Activated CD4-positive, alpha-beta T cell treated with anti-CD3 and anti-CD28 coated beads, Interleukin-2, Interleukin-6, amounts not matched to agents 100 ng/mL and 50 ng/mL, durations not matched to agents 16 hours and 8 hours (primary cell): ENCODE measurements around the gene STRN.
"Not testable (repeated sequence)": the region's sequence is repeated elsewhere in the genome, so short reads cannot be mapped to it uniquely, and the experiment has no call there.

ENCODE experiments used
- DNase-seq: peaks from one replicate; pipeline ENCODE4 v3.0.0-alpha.2; 2020

Gene STRN

DNA sequence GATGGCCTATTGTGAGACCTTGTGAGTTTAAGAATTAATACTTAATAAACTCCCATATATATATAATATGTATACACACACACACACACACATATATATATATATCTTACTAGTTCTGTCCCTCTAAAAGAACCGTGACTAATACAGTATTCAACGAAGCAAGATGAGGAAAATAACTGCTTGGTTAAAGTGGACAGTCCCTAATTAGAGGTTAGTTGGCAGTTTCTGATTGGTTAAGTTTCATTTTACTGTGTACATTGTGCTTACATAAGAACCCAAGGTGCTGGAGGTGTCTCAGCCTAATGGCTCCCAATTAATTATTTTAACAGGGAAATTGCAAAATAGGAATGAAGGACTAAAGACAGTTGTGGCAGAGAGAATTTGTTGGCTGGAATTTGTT lies 132.1 kb downstream of the STRN start:
- no peak for DNase-seq

DNA sequence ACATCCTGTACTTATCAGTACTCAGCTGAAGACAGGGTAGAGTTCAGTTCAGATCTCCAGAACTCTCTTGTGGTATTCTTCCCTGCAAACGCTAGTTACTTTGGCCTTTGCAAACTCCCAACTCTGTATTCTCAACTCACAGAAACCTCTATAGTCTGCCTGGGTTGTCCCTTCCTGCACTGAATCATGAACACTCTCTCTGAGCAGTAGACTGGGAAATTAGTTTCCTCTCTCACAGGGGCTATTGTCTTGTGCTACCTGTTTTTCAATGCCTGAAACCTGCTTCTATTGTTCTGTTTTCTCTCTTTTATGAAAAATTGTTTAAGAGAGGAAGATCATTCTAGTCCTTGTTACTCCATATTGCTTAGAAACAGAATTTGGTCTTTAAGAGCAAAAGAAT lies 135.2 kb downstream of the STRN start:
- DNase-seq = no peak

DNA sequence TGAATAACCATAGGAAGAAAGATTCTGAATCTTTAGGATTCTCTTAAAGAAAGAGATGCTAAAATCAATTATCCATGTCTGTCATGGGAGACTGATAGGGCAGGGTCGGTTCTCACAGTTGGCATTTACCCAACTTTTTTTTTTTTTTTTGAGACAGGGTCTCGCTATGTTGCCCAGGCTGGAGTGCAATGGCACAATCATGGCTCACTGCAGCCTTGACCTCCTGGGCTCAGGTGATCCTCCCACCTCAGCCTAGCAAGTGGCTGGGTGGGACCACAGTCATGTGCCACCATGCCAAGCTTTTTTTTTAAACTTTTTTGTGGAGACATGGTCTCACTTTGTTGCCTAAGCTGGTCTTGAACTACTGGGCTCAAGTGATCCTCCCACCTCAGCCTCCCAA lies 141.7 kb downstream of the STRN start:
- not testable (repeated sequence) for DNase-seq

DNA sequence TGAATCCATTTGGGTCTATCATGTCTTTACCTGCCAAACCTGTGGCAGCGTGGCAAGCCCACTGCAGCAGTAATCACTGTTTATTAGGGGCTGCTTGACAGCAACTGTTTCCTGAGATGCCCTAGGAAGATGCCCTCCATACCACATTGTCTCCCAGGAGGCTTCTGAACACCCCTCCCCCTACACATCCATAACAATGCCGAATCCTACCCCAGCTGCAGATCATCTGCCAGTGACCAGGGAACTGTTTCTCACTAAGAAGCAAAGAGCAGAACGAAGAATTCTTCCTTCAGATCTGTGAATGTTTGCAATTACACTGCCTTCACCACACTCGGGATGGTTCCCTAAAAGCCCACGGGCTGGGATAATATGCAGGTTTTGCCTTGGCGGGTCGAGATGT lies 142.1 kb downstream of the STRN start:
- no peak for DNase-seq

DNA sequence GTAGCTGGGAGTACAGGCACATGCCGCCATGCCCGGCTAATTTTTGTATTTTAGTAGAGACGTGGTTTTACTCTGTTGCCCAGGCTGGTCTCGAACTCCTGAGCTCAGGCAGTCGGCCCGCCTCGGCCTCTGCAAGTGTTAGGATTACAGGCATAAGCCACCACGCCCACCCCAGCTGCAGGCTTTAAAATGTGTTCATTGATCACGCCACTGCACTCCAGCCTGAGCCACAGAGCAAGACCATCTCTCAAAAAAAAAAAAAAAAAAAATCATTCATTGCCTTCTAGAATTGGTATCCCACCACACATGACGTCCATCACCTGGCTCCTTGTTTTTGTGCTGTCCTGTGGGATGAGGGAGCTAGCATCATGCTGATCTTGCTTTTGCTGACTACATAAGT lies 142.5 kb downstream of the STRN start:
- no peak for DNase-seq

DNA sequence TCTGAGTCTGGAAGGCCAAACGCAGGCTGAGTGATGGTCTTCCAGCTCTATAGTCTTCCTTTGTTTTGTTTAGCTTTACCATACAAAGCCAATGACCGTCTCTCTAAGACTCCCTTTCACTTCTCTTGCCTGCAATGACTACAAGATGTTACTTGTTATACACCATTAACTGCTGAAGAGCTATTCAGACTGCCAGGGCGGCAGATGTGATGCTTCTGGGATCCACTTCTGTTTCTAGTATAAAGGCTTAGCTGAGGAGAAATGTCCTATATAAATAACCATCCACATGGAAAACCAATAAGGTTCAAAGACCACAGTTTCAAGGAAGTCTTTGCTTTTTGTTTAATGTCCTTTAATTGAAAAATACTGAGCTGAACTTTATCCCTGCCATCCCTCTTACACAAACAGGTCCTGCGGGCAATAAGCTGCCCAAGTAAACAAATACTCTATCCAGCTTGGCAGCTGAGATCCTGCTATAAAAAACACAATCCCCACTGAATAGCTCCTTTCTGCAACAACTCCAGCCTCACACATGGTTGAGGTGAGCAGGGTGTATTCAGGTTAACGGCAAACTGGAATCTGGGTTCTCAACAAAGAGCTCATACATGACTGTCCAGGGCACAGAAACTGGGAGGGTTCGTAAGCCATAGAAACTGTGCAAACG lies 145.3 kb downstream of the STRN start:
- no peak for DNase-seq

DNA sequence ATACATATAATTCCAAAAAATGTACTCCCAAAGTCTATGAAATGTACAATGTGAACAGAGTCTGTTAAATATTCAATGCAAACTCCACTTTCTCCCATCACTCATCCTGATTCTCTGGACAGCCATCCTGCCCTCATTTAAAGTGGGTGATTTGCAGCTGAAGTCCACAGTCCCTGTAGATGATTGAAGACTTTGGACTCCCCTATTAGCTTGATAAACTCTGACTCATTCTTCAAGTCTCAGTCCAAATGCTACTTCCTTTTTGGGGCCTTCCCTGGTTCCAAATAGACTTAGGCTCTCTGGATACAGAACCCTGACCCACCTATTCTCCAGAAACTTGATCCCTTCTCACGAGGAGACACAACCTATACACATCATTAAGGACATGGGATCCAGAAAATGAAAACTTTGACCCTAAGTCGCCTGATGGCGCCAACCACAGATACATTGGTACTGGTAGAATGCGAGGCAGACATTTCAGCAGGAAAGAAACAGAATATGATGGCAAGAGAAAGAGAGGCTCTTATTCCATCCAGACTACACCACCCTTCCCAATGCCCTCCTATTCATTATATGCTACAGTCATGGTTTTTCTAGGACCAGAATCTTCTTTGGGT lies 147.1 kb downstream of the STRN start:
- no peak for DNase-seq

DNA sequence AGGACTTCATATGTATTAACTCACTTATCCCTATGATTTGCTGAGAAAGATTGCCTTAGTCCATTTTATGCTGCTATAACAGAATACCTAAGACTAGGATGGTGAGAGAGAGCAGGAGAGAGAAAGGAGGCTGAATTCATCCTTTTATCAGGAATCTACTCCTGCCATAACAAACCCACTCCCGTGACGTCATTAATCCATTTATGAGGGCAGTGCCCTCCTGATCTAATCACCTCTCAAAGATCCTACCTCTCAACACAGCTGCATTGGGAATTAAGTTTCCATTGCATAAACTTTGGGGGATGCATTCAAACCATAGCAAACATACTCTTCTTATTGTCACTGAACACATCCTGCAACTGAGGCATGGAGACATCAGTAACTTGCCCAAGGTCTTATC lies 147.8 kb downstream of the STRN start:
- DNase-seq = no peak

DNA sequence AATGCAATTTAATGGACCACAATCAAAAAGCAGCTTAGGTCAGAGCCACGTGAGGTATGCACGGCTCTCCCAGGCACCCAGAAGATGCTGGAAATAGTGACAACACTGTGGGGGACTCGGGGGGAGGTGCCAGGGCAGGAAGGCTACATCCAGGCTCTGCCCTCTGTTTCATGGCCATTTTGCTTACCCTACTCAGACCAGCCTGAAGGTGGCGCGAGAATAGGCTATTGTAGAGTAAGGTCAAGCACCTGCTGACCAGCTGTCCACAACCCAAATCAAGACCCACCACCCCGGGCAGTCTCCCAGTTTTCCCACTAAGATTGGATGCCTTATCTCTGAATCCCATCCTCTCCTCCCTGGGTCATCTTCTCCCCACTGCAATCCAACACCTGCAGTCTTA lies 154.1 kb downstream of the STRN start:
- DNase-seq = no peak

DNA sequence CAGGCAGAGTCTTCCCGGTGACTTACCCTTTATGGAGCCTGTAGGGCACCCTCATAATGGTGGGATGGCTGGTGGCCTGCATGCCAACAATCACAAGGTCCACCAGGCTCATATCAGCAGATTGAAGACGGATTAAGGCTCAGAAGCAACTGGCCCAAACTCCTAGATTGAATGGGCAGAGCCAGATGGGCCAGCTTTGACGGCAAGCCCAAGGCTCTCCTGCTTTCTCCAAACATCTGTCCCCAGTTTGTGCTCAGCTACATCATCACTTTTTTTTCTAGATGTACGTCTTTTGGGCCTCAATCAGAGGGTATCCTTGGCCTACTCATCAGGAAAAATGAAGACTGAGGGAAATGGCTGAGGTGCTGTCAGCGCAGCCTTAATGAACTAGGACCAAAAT lies 155.3 kb downstream of the STRN start:
- no peak for DNase-seq

DNA sequence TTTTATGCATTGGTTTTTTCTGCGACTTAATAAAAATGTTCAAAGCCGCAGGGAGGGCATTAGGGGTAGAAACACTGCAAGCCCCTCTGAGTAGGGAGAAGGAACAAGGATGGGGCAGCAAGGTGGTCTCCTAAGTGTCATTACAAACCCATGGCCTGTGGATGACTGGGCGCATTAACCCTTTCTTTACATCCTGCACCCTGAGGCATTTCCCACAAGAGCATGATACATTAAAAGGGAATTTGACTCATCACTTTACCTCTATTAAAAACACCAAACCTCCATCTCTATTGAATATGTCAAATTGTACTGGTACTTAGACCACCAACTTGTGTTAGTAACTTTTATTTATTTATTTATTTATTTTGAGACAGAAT lies 157.3 kb downstream of the STRN start:
- DNase-seq = no peak

DNA sequence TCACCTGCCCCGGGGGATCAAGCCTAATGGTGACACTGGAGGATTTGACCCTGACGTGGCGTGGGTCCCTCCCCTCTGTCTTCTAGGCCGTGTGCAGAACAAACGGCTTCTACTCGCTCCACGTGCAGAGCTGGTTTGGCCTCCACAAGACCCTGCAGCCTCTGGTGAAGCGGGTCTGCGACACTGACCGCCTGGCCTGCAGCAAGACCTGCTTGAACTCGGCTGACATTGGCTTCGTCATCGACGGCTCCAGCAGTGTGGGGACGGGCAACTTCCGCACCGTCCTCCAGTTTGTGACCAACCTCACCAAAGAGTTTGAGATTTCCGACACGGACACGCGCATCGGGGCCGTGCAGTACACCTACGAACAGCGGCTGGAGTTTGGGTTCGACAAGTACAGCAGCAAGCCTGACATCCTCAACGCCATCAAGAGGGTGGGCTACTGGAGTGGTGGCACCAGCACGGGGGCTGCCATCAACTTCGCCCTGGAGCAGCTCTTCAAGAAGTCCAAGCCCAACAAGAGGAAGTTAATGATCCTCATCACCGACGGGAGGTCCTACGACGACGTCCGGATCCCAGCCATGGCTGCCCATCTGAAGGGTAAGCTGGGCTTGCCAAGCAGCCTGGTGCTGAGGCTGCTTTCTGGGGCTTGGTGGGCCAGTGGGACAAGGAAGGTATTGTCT lies 157.8 kb downstream of the STRN start:
- no peak for DNase-seq

DNA sequence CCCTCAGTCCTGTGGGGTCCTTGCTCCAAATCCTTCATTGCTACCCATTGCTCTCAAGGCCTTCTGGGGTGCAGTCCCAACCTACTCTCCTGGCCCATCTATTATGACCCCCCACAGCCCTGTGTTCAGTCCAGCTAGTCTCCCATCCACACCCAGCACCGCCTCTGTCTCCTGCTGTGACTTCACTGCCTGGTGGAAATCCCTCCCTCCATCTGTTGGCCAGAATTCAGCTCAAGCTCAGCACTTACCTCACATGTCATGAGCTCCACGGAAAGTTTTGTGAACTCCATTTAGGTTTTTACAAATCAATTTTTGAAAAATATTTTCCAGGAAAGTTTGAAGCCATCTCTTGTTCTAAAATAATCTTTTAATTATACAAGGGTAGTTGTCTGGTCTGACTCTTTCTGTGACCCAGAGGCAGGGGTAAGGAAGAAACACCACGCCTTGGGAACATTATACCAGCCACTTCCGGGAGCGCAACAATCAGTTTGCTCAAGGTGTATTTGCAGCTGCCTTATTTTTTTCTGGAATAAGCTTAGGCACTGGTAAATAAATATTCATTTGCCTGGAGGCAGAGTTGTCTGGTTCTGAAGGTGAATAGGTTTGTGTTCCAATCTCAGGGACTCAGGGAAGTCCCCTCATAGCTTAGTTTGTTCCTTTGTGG lies 159.0 kb downstream of the STRN start:
- DNase-seq = no peak

DNA sequence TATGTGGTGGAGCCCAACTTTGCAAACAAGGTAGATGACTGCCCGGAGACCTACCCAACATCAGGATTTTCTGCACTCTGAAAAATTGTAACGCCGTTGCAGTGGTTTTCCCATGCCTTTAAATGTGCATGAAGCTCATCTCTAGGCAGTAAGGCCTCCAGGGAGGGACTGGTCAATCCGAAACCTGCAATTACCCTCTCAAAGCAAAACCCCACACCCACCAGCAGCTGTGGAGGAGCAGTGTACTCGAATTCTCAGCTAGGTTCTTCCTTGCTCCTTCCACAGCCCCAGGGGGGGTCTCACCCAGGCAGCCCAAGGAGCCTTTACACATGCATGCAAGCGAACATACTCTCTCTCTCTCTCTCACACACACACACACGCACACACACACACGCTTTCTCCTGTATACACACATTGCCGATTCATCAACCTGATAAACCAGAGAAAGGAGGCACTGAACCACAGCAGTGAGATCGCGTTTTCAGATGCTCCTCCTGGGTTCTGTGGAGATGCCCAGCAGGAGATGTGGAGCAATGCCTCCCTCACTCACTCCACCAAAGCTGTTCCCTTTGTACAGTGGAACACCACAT lies 160.6 kb downstream of the STRN start:
- DNase-seq = no peak

DNA sequence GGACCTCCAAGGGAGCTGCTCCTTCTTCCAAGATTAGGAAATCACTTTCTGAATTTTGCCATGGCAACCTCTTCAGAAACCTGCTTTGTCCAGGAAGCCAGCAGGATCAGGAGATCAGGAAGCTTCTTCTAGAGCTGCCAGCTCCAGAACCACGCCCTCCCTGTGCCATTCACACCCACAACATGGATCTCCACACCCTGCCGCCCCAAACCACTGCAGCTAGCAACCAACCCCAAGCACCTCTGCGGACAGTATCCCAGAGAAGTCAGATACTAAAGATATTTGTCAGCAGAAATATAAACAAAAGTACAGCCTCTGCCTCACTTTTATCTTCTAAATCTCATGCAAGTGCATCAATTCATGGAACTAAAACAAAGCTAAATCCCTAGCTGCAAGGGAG lies 163.4 kb downstream of the STRN start:
- DNase-seq = no peak

DNA sequence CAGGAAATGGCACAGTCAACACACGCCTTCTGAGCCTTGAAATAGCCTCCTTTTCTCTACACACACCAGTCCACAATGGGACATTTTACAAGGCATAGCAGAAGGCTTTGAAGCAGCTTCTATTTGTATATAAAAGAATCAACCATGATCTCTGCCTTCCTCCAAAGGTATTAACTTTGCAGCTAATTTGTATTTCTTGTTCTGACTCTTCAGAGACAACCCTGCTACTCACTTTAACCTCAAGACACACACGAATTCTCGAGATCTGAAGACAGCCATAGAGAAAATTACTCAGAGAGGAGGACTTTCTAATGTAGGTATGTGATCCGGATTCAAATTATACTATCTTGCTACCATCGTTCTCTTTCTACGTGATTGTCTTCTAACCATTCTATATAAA lies 165.2 kb downstream of the STRN start:
- no peak for DNase-seq

DNA sequence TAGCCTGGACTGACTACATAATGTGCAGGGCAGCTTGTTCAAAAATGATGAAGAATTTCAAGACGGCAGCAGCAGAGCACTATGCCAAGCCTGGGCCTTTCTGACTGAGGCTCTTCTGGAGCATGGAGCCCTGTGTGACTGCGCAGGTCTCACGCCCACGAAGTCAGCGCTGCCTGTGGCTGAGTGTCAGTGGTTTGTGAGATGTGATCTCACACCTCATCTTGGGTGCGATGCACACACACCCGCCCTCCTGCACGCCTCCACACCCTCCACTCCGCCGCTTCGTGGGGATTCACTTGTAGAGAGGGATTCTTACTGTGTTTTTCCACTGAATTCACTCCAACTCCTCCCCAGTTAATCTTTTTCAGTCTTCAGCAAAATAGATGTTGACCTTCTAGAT lies 166.0 kb downstream of the STRN start:
- peak; percentile 44 for DNase-seq

DNA sequence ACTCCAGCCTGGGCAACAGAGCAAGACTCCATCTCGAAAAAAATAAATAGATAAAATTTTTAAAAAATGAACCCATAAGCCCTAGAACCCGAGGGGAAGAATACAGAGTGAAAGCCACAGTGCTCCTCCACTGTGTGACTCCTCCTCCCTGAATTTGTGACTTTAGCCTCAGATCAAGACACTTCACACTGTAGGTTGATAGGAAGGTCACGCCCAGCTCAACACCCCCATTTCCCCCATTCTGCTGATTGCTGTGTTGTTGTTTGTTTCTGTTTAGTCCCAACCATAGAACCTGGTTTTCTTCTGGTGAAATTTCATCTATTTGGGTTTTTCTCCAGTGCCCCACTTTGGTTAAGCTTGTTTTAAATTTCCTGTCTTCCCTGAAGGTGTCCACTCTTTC lies 167.6 kb downstream of the STRN start:
- no peak for DNase-seq

DNA sequence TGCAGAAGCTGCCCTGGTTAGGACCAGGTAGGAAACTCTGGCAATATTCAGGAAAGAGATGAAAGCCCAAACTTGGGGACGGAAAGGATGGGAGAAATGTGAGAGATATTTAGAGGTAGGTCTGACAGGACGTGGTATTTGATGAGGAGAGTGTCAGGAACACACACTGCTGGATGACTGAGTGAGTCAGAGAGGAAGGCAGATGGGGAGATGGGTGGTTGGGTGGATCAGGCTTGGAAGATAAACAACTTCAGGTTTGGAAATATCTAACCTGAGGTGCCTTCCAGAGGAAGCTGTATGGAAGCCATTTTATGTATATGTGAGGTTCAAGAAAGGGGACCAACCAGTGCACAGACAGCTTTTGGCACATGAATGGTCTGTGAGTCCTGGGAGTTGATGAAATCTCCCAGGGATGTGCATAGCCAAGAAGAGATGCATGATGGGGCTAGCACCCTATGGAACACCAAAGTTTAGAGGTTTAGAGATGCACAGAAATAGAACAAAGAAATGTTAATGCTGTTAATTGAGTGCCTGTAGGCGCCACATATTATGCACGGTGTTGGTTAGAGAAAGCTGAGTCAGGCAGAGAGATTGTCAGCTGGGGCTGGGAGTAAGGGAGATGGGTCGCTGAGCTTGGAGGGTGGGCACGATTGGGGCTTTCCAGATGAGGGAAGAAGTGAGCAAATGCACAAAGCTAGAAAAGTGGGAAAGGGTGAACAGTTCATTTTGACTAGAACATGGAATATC lies 168.8 kb downstream of the STRN start:
- DNase-seq = no peak
